ENCODE results near the gene PLA2G4F.

PLA2G4F gene

GRCh38 chr15:42156243-42156922 lies at the start of gene PLA2G4F:
PLA2G4F (minus strand) TSS chr15:42156636; CDS start chr15:42156549, 87 bp downstream.
- DNase-seq (ENCODE audit: low read depth) = no peak
- no peak within 1 kb of the TSS for H3K4me3 ChIP-seq (replicated peaks; ENCODE audit: low read depth, low read length)

GRCh38 chr15:42203891-42204290 lies 47.5 kb upstream of the PLA2G4F start:
- no peak overlapping the region for H3K4me3 ChIP-seq (replicated peaks; ENCODE audit: low read depth, low read length)
- DNase-seq (ENCODE audit: low read depth) = no peak

More at GRCh38 chr15:42156243-42156922, at the start of gene PLA2G4F:
- TF ChIP-seq CTCF (IDR thresholded peaks at IDR 0.05; ENCODE audit: low read length, missing control alignments) = no peak

GRCh38 chr15:42202653-42203052 lies 46.2 kb upstream of the PLA2G4F start:
- DNase-seq (ENCODE audit: low read depth) = no peak
- TF ChIP-seq CTCF (IDR thresholded peaks at IDR 0.05; ENCODE audit: low read length, missing control alignments) = no peak
- H3K4me3 ChIP-seq (replicated peaks; ENCODE audit: low read depth, low read length) = no peak overlapping the region

More at GRCh38 chr15:42203891-42204290, 47.5 kb upstream of the PLA2G4F start:
- no peak for TF ChIP-seq CTCF (IDR thresholded peaks at IDR 0.05; ENCODE audit: low read length, missing control alignments)

- H3K4me3 ChIP-seq (replicated peaks; ENCODE audit: low read depth, low read length) = no peak overlapping the region
- DNase-seq (ENCODE audit: low read depth) = no peak
- no peak for TF ChIP-seq CTCF (IDR thresholded peaks at IDR 0.05; ENCODE audit: low read length, missing control alignments)
Observed at GRCh38 chr15:42201801-42202200, 45.4 kb upstream of the PLA2G4F start.

- no peak overlapping the region for H3K4me3 ChIP-seq (replicated peaks; ENCODE audit: low read depth, low read length)
- TF ChIP-seq CTCF (IDR thresholded peaks at IDR 0.05; ENCODE audit: low read length, missing control alignments) = no peak
- no peak for DNase-seq (ENCODE audit: low read depth)
Observed at GRCh38 chr15:42199126-42199525, 42.7 kb upstream of the PLA2G4F start.

- DNase-seq (ENCODE audit: low read depth) = no peak
- no peak overlapping the region for H3K4me3 ChIP-seq (replicated peaks; ENCODE audit: low read depth, low read length)
- no peak for TF ChIP-seq CTCF (IDR thresholded peaks at IDR 0.05; ENCODE audit: low read length, missing control alignments)
Observed at GRCh38 chr15:42198516-42198915, 42.1 kb upstream of the PLA2G4F start.

- peak; percentile 72 for DNase-seq (ENCODE audit: low read depth)
- TF ChIP-seq CTCF (IDR thresholded peaks at IDR 0.05; ENCODE audit: low read length, missing control alignments) = no peak
- H3K4me3 ChIP-seq (replicated peaks; ENCODE audit: low read depth, low read length) = no peak overlapping the region
Observed at GRCh38 chr15:42194513-42194912, 38.1 kb upstream of the PLA2G4F start.
